ENCODE results near the gene SLC7A10.

The SLC7A10 gene

DNA sequence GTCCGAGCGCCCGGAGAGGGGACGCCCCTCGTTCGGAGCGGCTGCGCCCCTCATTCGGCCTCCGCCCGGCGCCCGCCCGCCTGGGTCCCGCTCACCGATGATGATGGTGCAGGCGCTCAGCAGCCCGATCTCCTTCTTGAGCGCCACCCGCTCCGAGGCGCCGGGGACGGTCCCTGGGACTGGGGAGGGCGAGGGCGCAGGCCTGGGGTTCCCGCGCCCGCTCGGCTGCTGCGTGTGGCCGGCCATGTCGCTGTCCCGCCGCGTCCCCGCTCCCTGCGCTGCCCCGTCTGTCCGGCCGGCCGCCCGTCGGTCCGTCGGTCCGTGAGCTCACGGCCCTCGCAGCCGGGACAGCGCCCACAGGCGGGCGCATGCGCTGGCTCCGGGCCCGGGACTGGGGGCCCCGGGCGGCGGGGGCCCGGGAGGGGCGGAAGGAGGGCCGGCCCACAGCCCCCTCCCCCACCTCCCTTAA lies at the start of gene SLC7A10:
SLC7A10 (minus strand) TSS at position 393 of the 469 bp plus-strand sequence; CDS start at position 246, 147 bp downstream.
- DNase-seq = no peak

DNA sequence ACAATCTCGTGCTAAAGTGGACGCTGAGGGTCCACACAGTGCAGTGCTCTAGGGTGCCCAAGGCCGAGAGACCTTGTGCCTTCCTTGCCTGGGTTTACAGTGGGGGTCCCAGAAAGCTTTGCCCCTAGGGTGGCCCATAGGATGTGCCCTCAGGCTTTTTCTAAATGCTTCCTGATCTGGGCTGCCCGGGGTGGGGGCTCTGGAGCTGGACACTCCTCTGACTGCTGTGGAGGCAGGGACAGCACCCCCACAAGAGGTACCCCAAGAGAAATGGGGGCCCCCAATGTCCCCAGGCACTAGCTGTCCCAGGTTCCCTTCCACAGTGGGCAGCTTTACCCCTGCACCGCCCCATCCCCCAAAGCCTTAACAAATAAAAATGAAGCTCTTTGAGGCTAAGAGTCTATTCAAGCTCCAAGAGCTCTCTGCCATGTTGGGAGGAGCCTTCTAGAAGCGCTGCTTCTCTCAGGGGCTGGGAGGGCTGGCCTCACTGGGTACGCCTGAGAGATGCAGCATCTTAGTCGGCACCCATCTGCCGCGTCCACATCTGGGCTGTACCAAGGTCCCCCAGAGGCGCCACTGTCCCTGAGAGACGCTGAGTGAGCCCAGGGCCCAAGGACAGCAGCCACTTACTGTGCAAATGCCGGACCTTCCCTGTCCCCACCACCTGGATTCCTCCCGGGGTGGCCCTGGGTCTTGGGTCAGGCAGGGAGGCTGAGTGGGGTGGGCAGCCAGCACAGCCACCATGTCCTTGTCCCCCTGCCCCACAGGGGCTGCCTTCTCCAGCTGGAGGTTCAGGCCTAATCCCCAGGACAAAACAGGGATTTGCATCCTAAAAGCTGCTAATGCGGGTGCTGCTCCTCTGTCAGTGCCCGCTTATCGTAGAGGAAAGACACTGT lies 49.3 kb upstream of the SLC7A10 start:
- DNase-seq = no peak

DNA sequence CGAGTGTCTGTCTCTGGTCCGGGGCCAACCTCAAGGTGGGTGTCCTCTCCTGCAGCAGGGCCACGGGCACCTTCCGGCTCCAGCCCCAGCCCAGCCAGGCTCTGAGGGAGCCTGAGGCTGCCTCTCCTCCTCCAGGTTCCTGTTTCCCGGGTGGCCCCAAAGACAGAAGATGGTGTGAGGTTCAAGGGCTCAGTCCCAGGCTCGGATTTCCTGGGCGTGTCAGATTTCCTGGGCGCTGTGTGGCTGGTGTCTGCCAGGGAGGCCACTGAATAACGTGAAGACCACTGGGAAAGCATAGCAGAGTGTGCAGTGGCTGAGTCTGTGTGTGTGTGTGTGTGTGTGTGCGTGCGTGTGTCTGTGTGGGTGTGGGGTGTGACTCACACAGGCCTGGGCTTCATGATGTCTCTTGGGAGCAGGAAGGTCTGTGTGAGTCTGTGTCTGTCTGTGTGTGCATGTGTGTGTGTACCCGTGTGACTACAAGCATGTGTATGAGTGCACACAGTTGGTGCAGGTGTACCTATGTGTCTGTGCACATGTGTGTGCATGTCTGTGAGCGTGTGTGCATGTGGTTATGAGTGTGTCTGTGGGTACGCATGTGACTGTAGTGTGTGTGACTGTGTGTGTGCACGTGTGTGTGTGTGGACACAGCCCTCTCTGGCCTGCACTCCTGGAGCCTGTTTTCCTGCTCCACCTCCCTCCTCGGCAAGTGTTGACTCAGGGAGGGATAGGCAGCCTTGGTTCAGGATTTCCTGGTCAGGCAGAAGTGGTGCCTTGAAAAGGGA lies 48.4 kb upstream of the SLC7A10 start:
- no peak for DNase-seq

DNA sequence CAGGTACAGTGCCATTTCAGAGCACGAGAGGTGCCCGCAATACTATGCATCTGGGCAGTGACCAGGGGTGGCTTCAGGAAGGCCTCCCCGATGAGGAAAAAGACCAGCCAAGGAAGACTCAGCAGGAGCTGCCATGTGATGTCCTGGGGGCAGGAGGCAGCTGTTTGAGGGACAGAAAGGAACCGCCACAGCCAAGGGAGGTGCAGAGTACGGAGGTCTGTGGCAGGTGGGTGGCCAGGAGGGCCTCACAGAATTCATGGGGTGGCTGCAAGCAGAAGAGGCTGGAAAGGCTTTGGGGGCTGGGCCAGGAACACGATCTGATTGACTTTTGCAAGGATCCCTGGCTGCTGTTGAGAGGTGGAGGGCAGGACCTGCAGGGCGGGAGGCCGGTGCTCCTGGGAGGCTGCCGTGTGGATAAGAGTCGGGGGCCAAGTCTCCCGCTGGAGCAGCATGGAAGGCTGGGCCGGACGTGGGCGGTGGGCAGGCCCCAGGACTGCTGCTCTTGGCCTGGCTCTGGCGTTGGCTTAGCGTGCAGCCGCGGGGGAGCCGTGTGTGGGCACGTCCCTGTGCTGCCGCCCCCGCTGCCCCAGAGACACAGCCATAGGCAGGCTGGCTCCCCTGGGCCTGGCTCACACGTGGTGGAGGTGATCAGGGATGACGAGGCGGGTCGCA lies 47.6 kb upstream of the SLC7A10 start:
- no peak for DNase-seq

DNA sequence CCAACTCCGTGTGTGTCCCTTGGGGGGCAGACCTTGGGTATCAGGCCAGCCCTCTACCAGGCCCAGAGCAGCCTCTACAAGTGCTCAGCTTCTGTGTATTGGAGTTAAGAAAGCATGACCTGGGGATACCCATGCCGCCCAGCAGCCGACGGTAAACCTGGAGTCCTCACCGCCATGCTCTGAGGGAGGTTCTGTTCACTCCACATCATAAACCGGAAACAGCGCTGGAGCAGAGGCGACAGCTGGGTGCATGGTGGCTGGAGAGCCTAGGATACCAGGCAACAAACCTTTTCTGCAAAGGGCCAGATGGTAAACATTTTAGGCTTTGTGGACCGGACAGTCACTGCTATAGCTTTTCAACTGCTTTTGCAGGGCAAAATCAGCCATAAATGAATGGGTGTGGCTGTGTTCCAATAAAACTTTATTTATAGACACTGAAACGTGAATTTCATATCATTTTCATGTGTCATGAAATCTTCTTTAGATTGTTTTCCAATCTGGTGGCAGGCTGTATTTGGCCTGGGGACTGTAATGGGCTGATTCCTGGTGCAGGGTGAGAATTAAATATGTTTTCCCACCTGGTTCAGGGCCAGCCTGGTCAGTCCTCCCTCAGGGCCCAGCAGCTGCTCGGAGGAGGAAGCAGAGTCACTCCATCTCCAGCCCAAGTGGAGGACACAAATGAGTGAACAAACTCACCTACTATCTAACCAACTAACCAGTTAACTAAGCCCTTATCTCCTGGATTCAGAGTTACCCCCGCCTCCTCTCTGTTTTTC lies 45.8 kb upstream of the SLC7A10 start:
- DNase-seq = no peak

DNA sequence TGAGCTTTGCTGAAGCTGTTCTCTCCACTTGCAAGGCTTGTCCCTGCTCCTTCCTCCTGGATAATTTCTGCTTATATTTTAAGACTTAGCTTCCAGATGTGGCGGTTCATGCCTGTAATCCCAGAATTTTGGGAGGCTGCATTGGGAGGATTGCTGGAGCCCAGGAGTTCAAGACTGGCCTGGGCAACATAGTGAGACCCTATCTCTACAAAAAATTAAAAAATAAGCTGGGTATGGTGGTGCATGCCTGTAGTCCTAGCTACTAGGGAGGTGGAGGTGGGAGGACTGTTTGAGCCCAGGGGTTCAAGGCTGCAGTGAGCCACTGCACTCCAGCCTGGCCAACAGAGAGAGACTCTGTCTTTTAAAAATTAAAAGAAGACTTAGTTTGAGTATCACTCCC lies 45.1 kb upstream of the SLC7A10 start:
- no peak for DNase-seq

DNA sequence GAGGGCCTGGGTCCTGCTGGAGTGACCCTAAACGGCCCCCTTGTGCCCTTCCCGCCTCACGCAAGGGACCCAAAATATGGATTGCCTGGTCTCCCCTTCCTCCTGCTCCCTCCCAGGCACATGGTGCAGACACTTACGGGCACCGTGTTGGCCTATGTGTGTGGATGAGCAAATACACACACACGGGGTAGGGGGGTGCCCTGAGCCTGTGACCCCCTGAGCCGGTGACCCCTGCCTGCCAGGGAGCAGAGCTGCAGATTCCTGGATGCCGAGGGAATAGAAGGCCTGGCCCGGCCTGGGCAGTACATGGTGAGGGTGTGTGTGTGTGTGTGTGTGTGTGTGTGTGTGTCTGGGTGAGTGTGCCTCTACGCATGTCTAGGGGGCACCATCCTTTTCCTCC lies 43.4 kb upstream of the SLC7A10 start:
- DNase-seq = no peak

DNA sequence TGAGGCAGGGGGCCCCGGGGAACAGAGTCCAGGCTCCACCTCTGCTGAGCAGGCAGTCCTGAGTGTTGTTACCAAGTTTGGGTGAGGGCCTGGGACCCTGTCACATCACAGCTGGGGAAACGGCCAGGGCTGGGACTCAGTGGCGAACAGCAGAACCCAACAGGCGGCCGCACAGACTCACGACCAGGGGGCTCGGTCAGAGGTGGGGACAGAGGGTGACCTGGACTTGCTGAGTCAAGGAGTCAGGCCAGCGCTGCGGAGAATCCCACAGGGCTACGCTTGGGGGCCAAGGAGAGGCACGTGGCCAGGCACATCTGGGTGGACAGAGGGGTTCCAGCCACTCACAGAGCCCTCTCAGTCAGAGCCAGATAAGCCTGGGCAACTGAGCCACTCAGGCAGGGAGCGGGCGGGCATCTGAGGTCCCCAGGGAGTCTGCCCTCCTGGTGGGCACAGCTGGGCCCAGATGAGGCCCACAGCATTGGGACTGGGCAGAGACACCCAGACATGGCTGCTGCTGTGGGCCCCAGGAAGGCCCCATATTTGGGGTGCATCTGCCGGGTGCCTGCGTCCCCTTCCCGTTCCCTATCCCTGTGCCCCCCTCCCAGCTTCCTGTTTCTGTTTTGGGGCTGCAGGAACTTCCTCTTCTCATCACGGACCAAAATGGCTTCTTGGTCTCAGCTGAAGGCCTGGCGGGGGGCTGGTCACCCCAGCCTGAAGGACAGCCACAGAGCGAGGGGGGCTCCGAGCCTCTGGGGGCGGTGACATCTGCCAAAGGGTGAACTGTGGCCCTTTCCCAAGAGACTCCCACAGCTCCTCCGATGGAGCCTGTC lies 42.7 kb upstream of the SLC7A10 start:
- no peak for DNase-seq

DNA sequence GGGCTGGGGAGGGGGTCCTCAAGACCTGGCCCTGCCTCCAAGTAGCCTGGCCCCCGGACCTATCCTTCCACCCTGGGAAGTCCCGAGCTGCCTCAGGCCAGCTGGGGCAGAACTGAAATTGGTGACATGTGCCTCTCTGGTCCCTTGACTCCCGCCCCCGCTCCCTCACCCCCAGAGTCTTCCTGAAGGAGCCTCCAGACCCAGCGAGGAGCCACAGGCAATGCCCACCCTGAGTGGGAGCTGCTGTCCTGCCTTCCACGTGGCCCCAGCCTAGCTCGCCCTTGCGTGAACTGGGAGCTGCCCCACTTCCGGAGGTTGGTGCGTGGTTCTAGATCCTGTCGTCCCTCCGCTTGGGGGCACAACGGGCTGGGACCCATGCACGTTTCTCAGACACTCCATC lies 42.1 kb upstream of the SLC7A10 start:
- DNase-seq = no peak

DNA sequence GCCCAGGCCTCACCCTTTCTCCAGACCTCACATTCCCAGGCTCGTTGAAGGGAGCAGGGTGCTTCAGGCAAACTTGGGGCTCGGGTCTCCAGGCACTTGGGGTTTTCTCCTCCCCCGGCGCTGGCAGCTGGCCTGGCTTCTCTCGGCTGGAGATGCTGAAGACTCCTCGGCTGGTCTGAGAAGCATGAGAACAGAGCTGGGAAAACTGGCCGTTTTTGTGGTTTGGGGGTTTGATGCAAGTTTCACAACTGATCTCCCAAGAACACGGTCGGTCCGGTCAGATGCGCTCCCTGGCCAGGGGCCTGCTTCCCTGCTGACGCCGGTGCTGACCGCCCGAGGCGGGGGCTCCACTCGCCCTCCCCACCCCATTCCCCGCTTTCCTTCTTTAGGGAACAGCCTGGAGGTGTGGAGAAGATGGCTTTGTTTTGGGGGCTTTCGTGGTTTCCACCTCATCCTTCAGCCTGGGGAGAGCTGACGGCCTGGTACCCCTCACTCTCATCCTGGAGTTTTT lies 41.4 kb upstream of the SLC7A10 start:
- no peak for DNase-seq

DNA sequence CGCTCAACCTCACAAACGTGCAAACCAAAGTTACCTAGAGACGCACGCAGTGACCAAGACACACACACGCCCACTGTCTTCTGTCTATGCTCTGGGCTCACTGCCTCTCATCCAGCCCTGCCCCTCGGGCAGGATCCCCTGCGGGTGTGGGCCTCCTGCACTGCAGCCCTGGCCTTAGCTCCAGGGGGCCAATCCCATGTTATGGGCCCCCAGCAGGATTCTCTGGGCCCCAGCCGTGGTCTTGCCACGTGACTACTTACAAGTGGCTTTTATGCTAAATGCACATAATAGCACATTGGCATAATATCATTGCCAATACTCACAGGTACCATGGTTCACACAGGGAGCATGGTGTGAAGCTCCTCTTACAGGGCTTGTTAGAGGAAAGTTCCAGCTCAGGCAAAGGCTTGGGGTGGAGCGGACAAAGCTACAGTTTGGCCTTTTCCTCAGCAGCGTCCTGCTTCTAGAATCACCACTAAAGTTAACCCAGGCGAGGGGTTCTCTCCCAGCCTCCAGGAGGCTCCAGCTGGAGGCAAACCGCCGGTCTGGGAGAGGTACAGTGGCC lies 39.3 kb upstream of the SLC7A10 start:
- no peak for DNase-seq

DNA sequence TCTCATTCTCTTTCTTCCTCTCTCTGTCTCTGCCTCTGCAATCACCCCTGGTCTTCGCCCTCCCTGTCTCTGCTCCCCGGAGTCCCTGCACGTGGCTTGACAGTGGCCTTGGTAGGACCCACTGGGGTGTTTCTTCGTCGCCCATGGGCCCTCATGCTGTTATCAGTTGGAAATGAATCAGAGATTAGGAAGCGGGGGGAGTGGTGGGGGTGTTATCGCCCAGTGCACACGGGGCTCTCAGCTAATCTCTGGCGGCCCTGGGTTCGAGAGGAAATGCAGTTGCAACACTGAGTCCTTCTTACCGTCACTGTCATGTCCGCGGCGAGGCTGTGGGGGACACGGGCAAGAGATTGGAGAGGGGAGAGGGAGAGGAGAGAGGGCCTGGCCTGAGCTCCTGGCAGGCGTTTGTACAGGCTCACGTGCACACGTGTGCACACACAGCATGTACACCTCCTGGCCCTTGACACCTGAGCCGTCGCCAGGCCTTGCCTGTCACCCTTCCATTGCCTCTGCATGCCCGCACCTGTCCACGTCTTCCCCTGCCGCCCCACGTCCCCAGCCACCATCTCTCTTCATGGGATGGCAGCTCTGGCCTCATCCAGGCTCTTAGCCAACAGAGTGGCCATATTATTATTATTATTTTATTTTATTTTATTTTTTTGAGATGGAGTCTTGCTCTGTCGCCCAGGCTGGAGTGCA lies 37.8 kb upstream of the SLC7A10 start:
- no peak for DNase-seq

DNA sequence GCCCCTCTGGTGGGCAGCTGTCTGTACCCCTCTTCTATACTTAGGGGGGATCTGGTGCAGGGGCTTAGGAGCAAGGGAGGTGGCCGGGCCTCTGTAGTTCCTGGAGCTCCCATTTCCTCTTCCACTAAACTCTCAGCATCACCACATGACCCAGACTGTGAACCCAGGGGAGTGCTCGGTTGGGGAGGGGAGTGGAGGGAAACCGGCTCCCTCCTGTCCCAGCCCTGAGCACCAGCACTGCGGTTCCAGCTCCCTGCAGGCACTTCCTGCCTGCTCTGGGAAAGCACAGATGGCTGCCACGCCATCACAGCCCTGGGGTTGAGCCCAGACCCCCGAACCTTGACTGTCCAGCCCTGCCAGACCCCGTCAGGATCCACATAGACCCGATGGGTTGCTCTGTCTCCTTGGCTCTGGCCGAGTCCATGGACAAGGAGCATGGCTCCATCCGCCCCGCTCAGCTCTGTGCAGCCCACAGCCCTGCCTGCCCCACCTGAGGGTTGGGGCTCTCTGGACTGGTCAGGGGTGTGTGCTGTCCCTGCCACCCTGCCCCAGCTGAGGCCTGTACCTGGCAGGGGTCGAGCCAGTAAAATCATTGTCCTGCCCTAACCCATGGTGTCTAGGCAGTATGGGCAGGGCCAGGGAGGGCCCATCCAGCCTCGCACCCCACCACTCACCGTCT lies 36.0 kb upstream of the SLC7A10 start:
- DNase-seq = no peak

DNA sequence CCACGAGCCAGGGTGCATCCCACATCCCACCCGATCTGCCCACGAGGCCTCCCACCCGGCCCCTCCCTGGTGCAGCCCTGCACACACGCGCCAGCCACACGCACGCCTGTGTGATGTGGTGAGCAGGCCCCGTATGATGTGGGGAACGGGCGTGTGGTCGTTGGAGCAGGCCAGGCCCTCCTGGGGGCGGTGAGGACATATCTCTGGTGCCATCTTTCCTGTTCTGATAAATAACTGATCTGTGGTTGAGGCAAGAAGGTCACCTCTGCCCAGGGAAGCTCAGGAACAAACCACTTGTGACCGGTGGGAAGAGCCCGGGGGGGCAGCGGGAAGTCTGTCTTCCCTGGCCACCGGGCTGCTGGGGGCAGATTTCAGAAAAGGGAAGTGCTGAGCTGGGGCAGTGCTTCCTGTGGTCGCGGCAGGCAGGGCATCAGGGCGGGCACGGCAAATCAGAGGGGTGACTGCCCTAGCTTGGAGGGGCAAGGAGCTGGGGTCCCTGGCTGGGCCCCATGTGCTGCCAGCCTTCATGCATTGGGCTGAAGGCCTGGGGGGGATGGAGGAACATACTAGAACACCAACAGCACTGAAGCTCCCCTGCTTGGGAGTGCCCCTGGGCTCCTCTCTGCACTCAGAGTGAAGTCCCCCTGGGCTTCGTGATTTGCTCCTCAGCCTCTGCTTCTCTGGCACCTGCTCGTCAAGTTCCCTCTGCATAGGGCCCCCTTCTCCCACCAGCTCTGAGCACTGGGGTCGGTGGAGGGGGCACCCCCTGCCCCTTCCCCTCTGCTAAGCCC lies 35.2 kb upstream of the SLC7A10 start:
- no peak for DNase-seq

DNA sequence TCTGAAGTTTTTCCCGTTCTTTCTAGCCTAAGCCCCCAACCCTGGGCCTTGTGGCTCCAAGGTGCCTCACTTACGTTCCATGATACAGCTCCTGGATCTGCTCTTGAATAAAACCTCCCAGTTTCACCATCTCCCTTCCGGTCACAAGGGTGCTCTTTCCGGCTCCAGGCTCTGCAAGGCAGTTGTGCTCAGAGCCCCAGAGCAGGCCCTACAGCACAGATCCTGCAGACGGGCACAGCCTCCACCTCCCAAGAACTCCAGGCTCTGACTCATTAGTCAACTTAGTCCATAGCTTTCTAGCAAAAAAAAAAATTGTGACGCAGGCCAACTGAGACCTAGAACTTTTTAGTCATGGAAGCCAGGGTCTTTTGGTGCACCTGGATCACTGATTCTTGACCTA lies 33.9 kb upstream of the SLC7A10 start:
- no peak for DNase-seq

DNA sequence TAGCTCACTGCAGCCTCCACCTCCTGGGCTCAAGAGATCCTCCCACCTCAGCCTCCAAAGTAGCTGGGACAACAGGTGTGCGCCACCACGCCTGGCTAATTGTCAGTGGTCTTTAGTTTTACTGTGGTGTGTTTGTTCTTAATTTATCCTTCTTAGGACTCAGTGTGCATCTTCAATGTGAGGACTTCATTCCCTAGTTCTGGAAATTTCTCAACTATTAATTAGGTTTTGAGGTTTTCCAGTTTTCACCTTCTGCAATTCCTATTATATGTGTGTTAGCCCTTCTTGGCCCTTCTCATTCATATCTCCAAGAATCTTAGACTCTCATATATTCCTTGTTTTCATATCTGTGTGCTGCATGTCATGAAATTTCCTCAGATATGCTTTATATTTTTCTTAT lies 32.2 kb upstream of the SLC7A10 start:
- DNase-seq = no peak

DNA sequence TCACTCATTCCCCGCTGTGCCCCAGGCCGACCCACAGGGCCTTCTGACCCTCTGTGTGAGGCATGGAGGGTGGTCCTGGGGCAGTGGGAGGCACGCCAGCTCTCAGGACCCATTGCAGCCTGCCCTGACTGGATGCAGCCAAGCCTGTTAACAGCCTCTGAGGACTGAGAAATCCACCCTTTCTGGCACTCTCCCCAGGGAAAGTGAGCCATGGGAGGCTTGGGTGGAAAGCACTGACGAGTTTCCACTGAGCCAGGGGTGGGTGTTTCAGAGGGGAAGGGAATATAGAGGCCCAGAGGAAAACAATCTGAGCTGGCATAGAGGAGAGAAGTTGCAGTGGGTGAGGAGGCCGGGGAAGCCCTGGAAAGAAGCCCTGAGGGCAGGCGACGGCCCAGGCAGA lies 30.6 kb upstream of the SLC7A10 start:
- no peak for DNase-seq

DNA sequence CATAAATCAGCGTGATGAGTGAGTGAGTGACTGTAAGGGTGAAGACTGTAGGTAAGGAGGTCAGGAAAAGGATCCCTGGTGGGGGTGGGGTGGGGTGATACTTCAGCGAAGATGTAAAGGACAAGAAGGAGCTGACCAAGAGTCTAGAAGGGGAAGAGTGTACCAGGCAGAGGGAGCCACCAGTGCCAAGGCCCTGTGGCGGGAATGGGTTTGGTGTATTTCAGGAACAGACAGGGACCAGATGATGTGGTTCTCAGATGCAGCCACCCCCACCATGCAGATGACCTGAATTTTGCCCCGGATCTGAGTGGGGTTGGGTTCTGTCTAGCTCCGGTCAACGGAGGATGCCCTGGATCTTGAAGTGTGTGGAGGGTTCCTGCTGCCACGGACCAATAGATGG lies 30.1 kb upstream of the SLC7A10 start:
- no peak for DNase-seq

DNA sequence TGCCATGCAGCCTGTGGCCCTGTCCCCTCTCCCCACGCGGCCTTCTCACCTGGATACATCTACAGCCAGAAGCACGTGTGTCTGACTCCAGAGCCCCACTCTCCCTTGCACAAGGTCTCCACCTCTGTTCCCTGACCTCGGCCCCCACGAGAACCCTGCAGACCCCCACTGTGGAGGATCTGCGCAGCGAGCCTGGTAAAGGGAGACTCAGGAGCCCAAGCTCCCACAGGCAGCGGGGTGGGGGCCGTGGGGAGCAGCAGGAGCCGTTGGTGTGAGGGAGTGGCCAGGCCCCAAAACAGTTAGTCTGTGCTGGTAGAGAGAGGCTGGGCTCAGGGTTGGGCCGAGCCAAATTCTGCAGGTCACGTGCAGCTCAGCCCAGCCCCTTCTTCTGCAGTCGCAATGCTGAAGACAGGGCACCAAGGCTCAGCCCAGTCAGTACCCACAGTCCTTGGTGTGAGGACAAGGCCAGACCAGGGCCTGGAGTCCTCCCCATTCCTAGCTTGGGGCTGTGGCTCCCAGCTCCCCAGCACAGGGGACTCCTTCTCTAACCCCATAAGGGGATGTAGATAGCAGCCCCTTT lies 28.7 kb upstream of the SLC7A10 start:
- DNase-seq = no peak
